GM18507 (cell line): ENCODE data around the gene CFAP157.

Experiments
- DNase-seq: peaks from one replicate; pipeline ENCODE4 v3.0.0; 2011; ENCODE audit warnings: low read depth; ENCODE audit not compliant: insufficient read length; ENCODE audit errors: extremely low spot score
- FAIRE-seq: peaks from 2 replicates; lab custom pipeline; 2011; peaks lifted over from hg19 to GRCh38; lab: Jason Lieb, UNC

Gene CFAP157

DNA sequence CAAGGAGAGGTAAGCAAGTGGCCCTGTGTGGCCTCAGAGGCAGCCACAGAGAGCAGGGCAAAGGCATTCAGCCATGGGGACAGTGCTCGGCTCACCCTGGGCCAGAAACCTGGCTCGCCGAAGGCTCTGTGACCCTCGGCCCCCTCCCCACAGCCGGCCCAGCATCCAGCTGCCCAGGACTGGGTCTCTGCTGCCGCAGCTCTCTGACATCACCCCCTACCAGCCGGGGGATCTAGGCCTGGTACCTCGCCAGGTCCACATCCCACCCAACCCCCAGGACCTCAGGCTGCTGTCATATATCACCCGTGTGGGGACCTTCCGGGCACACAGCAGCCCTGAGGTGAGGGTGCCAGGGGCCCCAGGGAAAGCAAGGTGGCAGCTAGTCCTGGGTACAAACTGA, 6.1 kb downstream of the CFAP157 start:
- FAIRE-seq (no peak), DNase-seq (no peak)

DNA sequence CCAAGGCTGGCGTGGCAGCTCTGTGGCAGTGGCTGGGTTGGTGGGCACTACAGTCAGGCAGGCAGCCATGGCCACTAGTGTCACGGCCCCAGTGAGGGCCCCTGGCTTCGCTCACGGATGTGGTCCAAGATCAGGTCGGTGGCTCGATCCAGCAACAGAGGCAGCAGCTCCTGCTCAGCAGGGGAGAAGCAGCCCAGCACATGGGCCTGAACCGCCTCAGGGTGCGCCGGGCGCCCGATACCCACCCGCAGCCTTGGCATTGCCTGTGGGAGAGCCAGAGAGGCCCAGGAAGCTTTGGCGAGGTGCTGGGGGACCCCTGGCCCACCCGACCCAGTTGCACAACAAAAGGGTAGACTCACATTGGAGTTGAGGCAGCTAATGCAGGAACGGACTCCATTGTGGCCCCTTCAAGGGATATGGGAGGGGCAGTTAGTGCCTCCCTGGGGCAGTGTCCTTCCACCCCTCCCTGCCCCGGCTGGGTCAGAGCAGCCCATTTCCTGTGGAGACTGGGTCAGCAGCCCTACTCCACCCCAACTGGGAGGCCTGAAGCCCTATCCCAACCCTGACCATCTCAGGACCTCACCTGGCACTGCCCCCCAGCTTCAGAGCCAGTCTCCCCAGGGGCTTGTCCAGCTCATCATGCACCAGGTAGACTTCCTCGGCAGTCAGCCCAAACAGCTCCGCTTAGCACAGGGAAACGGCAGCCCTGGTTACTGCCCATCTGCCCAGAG, 7.4 kb downstream of the CFAP157 start:
- DNase-seq, result no peak
- FAIRE-seq, result no peak

DNA sequence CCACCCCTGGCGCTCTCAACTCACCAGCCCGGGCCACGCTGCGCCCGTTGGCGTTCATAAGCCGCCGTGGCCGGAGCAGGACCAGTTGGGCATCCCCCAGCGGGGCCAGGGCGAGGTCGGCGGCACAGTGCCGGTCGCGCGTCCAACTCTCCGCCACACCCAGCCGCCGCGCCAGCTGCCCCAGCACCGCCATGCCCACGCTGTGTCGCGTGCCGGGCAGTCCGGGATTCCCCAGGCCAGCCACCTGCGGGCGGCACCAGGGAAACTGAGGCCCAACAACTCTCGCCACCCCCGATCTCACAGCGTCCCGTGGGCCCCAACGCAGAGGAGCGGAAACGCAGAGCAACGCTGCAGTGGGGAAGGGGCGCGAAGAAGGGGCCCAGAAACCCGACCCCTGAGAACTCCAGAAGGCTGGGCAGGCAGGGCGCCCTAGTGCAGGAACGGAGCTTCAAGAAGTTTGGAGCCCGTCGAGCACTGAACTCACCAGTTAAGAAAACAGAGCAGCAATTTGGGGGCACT, 8.2 kb downstream of the CFAP157 start:
- DNase-seq (no peak), FAIRE-seq (no peak)

DNA sequence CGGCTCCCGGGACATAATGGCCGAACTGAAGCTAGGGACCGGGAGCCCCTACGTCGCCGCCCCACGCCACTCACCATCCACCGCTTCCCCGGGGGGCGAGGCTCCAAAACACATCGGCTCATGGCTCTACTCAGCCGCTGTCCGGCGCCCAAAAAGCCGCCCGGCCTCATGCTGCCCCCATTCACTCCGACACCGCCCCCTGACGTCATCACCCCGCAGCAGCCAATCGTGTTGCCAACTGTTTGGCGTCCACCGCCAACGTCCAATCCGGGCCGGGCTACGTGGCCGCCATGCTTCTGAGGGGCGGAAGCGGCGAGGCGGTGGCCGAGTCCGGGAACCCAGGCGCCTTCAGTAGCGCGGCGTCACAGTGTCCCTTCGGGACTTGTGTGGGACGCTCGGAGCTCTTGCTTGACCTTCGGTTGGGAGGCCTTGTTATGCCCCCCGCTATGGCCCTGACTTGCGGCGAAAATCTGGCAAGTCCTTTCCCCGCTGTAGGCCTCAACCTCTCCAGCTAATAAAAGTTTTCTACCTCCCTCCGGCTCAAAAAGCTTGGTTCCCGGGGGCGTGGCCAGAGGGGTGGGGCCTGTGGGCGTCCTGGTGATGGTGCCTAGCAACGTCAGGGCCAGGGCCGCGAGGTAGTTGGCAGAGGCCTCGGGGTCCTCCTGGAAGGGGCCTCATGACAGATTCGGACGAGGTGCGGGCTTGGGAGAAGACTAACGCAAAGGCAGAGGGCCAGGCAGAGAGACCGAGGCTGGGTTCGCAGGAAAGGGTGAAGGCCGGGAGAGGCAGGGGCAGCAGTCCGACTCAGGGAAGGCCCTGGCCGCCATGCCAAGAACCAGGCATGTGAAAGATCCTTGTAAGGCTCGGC, 8.9 kb downstream of the CFAP157 start, which contains the start of the genes PTRH1 and TTC16:
Gene PTRH1, minus strand, starts transcription at position 194 of the 868 bp plus-strand sequence. Its CDS starts 24 bp downstream, at position 170.
Gene TTC16, plus strand, starts transcription at position 610 of the 868 bp plus-strand sequence. Its CDS starts 67 bp downstream, at position 677.
- DNase-seq (peak; percentile 98), FAIRE-seq (peak; percentile 98)

DNA sequence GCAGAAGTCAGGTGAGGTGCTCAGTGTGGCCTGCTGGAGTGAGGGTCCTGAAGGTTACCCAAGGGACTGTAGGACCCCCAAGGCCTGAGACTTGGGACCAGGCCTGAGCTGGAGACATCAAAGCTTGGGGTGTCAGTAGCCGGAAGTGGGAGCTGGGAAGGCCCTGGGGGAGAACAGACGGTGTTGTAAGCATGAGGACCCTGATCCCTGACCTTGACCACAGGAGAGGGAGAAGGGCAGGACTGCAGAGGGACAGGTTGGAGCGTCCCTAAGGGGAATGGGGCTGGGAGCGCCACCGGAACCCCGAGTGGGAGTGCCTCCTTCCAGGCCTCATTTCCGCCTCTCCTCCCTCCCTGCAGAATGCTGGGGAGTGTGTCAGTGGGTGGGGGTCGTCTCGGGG, 9.6 kb downstream of the CFAP157 start:
- FAIRE-seq, result no peak
- no peak for DNase-seq

DNA sequence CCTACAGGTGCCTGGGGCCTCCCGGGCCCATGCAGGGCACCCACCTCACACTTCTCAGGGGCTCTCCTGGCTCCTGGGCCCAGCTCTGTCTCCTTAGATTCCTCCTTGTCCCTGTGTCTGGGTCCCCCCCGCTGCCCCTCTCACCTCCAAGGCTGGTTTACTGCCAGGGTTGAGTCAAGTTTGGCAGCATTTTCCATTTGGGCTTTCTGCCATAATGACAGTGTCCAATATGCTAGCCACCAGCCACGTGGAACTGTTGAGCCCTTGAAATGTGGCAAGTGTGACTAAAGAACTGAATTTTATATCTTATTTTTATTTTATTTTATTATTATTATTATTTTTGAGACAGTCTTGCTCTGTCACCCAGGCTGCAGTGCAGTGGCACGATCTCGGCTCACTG, 11.0 kb downstream of the CFAP157 start:
- FAIRE-seq (no peak), DNase-seq (no peak)

DNA sequence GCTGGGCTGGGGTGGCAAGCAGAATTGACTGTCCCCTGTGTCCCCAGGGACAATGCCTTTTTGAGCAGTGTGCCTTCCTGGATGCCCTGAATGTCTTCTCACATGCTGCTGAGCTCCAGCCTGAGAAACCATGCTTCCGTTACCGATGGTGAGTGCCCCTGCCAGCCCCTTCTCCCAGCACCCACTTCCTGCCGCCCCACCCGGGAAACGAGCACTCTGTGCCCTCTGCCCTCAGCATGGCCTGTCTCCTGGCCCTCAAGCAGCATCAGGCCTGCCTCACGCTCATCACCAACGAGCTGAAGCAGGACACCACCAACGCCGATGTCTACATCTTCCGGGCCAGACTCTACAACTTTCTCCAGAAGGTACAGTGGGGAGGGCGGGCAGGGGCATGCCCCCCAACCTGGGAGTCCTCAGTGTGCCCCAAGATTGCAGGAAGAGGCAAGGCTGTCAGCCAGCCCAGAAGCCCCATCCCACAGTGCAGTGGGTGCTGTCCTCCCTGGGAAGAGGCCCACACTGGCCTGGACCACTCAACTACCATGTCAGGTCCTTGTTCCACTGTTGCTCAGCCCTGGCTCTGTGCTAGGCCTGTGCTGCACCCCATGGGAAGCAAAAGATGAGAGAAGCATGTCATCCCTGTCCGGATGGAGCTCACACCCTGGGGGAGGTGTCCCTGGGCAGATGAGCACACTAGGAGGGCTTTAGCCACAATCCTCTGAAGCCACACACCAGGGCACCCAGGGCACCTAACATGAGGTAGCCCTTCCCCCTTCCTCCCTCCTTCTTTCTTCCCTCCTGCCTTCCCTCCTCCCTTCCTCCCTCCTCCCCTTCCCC, 13.5 kb downstream of the CFAP157 start:
- DNase-seq (no peak), FAIRE-seq (no peak)

DNA sequence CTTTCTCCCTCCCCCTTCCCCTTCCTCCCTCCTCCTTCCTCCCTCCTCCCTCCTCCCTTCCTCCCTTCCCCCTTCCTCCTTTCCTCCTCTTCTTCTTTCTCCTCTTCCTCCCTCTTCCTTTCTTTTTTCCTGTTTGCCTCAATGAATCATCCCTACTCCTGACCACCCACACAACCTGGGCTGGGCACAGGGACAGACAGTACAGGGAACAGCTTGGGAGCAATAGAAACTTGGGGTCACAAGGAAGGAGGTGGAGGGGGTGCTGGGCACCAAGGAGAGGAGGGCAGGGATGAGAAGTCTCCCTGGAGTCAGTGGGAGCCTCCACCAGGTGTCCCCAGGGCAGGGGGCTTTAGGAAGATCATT, 14.1 kb downstream of the CFAP157 start:
- FAIRE-seq (no peak), DNase-seq (no peak)

DNA sequence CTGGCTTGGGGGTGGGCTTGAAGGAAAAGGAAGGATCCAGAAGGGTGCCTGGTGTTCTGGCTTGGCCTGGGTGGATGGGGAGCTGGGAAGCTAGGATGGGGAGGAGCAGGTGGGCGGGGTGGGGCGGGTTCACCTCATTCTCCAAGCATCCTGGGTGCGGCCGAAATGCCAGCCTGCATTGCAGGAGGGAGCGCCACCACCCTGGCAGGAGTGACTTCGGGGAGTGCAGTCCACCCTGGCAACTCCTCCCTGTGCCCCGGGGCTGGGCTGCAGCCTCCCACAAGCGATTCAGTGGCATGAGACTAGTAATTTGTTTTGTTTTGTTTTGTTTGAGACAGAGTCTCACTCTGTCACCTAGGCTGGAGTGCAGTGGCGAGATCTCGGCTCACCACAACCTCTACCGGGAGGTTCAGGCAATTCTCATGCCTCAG, 14.6 kb downstream of the CFAP157 start:
- FAIRE-seq (no peak), DNase-seq (no peak)

DNA sequence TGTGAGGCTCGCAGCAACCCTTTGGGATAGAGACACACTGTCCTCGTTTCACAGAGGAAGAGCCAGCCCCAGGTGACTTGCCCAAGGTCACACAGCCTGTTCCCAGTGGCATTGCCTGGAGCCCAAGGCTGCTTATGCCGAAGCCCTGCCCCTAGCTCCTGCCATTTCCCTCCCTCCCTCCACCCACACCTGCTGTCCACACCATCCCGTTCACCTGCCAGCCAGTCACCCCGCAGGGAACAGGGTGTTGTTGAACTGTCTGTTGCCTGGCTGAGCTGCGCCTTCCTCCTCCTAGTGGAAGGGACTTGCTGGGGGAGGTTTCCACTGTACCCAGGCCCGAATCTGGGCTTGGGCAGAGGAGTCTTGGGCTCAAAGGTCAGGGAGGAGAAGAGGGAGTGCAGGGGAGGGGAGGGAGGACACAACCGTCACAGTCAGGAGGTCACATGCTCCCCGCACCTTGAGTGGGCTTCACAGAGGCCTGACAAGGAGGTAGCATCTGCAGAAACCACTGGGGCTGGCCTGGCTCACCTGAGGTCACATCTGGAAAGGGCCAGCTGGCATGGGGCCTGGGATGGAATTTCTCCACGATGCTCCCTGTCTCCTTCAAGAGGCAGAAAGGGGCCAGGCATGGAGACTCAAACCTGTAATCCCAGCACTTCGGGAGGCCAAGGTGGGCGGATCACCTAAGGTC, 15.4 kb downstream of the CFAP157 start:
- FAIRE-seq (no peak), DNase-seq (no peak)

DNA sequence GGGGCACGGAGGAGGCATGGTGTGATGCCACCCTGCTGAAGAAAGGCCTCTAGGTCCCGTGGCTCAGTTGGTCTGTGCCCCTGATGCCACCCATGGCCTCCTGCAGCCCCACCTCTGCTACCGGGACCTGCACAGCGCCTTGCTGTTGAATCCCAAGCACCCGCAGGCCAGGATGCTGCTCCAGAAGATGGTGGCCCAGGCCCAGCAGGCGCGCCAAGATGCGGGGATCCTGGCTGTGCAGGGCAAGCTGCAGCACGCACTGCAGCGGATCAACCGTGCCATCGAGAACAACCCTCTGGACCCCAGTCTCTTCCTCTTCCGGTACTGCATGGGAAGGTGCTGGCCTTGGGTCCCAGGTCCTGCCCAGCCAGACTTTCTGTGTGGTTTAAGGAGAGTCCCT, 16.2 kb downstream of the CFAP157 start:
- DNase-seq (no peak), FAIRE-seq (no peak)

DNA sequence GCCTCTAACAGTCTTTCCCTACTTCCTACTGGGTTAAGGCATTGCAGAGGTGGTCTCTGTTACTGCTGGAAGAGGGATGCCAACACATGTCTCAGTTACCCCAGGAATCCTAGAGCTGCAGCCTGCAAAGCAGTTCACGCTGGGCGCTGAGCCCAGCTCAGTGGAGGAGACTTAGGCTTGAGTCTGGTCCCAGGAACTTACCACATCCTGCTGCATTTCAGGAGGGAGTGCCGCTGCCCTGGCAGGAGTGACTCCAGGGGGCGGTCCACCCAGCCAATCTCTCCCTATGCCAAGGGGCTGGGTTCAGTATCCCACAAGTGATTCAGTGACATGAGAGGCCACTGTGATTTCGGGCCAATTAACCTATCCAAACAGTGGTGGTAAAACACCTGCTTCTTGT, 16.7 kb downstream of the CFAP157 start:
- no peak for DNase-seq
- no peak for FAIRE-seq

DNA sequence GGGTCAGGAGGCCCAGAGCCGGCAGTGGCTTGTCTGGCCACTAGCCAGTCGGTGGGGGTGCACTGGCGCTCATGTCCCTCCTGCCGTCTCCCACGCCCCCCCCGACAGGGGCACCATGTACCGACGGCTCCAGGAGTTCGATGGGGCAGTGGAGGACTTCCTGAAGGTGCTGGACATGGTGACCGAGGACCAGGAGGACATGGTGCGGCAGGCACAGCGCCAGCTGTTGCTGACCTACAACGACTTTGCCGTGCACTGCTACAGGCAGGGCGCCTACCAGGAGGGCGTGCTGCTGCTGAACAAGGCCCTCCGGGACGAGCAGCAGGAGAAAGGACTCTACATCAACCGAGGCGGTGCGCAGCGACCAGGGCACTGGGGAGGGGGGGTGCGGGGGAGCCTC, 17.2 kb downstream of the CFAP157 start:
- FAIRE-seq (no peak), DNase-seq (no peak)

DNA sequence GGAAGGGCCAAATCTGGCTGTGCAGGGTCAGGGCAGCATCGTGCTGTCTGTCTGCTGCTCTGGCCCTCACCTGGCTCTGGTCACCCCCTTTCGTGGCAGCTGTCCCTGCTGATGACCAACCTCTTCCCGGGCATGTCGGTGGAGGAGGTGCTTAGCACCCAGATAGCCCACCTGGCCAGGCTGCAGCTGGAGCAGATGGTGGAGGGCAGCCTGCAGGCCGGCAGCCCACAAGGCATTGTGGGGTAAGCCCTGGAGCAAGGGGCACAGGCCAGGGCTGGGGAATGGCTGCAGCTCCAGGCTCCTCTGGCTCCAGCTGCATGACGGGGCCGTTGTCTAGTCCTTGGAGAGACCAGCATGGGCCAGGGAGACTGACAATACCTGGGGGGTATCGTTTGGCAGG, 20.1 kb downstream of the CFAP157 start:
- FAIRE-seq (no peak), DNase-seq (no peak)

DNA sequence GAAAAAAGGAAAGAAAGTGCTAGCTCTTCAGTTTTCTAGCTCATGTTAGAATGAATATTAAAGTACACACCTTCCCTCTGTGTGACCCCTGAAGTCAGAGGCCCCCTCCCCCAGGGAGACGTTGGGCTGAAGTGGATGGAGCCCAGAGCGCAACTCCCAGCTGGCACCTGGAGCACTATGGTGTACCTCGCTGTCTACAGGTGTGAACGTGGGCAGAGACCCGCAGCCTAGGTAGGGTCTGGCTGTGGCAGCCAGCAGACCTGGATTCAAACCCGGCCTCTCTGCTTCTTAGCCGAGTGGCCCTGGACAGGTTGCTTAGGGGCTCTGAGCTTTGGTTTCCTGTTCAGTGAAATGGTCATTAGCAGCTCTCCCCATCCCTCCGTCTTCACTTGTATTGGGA, 22.0 kb downstream of the CFAP157 start:
- FAIRE-seq (no peak), DNase-seq (no peak)

DNA sequence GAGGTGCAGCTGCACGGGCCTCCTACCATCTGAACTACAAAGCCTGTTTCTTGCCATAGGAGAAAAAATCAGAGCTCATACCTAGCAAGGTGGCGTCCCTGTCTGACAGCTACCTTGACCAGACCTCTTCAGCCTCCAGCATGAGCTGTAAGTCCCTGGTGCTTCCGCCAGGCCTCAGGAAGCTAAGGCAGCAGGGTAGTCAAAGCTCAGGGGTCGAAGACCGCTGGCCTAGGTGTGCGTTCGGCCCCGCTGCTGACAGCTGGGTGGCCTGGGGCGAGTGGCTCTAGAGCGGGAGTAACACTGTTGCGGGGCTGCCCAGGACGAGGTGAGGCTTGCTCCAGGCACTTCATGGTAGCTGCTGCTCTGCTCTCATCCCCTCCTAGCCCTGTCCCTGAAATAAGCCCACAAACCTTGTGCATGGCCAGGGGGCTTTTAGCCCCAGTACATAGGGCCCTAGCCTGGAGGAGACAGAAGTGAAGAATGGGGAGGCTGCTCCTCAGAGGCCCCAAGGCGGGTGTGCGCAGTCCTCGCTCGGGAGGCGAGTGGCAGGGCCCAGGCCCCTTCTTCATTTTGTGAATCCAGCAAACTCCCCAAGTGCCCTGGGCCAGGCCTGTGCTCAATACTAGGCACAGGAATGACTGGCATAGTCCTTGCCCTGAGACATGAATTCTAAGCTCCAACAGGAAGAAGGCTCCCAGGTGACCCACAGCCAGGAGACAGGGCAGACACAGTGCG, 22.9 kb downstream of the CFAP157 start:
- no peak for FAIRE-seq

DNA sequence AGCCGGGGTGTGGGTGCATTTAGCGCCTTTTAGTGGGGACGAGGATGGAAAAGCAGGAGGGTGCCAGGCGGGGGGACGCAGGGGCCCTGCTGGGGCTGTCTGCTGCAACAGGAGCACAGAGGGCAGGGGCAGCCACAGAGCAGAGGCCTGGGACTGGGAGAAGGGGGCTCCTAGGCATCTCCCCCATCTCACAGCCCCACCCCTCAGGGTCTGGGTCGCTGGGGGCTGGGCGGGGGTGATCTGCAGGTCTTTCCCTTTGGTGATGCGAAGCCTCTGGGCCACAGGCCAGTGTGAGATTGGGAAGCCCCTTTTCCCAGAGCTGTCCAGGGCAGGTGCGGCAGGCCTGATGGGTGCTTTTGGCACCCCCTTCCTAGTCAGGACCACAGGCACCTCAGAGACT, 23.5 kb downstream of the CFAP157 start:
- DNase-seq (no peak), FAIRE-seq (no peak)

More for the DNA sequence above, 22.9 kb downstream of the CFAP157 start:
- no peak for DNase-seq

DNA sequence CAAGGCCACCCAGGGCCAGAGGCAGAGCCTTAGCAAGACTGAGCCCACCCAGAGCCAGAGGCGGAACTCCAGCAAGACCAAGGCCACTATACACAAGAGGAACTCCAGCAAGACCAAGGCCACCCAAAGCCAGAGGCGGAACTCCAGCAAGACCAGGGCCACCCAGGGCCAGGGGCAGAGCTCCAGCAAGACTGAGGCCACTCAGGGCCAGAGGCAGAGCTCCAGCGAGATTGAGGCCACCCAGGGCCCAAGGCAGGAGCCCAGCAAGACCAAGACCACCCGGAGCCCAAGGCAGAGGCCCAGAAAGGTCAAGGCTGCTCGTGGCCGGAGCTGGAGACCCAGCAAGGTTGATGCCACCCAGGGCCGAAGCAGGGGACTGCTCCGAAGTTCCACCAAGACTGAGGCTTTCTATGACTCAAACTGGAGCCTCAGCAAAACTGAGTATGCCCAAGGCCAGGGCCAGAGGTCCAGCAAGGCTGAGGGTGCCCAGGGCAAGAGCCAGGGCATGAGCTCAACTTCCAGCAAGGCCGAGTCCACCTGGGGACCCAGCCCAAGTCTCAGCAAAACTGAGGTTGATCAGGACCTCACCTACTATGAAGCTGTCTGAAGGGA, 24.1 kb downstream of the CFAP157 start:
- DNase-seq, result no peak
- FAIRE-seq, result no peak
